ENCODE data around the gene INPP5D.

DNA sequence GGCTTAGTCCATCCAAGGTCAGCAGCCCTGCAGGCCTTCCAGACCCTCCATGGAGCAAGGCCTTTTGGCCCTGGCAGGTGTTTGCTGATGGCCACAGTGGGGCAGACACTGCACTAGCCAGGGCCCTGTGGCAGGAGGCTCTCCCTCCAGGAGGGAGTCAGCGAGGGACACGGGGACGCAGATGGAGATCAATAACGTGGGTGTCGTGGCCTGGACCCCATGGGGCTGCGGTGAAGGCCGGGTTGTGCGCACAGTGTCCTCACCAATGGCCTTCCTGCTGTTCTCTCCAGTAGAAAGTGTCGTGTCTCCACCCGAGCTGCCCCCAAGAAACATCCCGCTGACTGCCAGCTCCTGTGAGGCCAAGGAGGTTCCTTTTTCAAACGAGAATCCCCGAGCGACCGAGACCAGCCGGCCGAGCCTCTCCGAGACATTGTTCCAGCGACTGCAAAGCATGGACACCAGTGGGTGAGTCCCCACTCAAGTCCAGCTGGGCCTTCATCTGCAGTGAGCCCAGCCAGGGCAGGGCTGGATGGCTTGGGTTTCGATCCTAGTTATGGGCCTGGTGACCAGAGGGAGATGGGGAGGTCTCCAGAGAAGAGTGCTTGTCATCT lies 65.4 kb downstream of the INPP5D start:
- TF ChIP-seq POLR2AphosphoS5 (IDR thresholded peaks at IDR 0.05; ENCODE audit: low read depth, low read length): no peak
- TF ChIP-seq POLR2A (IDR thresholded peaks at IDR 0.05; ENCODE audit: low read depth, low read length): no peak
- TF ChIP-seq TAF1 (IDR thresholded peaks at IDR 0.05; ENCODE audit: borderline replicate concordance, low read depth, low read length): no peak
